ENCODE data around the gene PCDHGB5. TPM values are rescaled to one million over a fixed set of nuclear protein-coding genes. Genes with fewer than 3 reads are reported as not detected.
"Not testable (repeated sequence)": the region's sequence is repeated elsewhere in the genome, so short reads cannot be mapped to it uniquely, and the experiment has no call there.

The PCDHGB5 gene
- total RNA-seq, 2 donors from 2014 or later = 3.4 to 4.0 TPM

DNA sequence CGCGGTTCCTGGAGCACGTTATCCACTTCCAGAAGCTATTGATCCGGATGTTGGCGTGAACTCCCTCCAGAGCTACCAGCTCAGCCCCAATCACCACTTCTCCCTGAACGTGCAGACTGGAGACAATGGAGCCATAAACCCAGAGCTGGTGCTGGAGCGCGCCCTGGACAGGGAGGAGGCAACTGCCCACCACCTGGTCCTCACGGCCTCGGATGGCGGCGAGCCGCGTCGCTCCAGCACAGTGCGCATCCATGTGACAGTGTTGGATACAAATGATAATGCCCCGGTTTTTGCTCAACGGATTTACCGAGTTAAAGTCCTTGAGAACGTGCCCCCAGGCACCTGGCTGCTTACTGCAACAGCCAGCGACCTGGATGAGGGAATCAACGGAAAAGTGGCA lies 5.6 kb downstream of the PCDHGB5 start:
- intact Hi-C loops (cut with DNase I, micrococcal nuclease) = no loop called here
- no peak for DNase-seq
- no peak for ATAC-seq

DNA sequence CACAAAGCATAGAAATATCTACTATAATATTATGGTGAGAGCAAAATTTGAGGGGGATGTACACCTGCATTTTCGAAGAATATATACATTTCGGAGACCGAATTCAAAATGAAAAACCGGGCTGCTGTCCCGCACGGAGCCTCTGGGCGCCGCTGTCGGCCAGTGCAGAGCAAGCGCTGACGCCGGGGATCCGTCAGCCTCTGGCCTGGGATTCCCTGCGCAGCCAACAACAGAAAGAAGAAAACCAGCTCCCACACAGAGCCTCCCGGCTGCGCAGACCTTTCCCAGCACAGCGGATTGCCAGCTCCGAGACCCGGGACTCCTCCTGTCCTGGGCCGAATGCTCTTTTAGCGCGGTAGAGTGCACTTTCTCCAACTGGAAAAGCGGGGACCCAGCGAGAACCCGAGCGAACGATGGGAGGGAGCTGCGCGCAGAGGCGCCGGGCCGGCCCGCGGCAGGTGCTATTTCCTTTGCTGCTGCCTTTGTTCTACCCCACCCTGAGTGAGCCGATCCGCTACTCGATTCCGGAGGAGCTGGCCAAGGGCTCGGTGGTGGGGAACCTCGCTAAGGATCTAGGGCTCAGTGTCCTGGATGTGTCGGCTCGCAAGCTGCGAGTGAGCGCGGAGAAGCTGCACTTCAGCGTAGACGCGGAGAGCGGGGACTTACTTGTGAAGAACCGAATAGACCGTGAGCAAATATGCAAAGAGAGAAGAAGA lies 10.2 kb downstream of the PCDHGB5 start, which contains the start of gene PCDHGB6:
Gene PCDHGB6 (plus strand): TSS at position 232 of the 716 bp plus-strand sequence. CDS start 182 bp downstream, at position 414.
- ATAC-seq (peak; percentile 75), DNase-seq (peak in 1 of 2 donors; percentile 31)
- intact Hi-C loops (cut with DNase I, micrococcal nuclease) = not testable (repeated sequence)

GRCh38 chr5:141409598-141410306 lies 12.0 kb downstream of the PCDHGB5 start:
- DNase-seq (no peak), ATAC-seq (no peak)
- intact Hi-C loops (cut with DNase I, micrococcal nuclease) = loop anchor here in 1 of 2 donors (10.0 kb wide), 1 partner anchor 155 kb away; no protein-coding TSS in a partner anchor

DNA sequence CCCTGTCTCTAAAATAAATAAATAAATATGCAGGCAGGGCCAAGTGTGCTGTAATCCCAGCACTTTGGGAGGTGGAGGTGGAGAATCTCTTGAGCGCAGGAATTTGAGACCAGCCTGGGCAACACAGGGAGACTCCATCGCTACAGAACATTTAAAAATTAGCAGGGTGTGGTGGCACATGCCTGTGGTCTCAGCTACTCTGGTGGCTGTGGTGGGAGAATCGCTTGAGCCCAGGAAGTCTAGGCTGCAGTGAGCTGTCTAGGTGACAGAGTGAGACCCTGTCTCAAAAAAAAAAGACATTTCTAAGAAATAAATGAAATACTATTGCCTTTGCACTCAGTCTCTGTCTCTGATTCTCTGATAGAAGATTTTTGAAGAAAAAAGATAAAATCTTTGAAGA lies 13.8 kb downstream of the PCDHGB5 start:
- DNase-seq = no peak
- intact Hi-C loops (cut with DNase I, micrococcal nuclease) = loop anchor here in 1 of 2 donors (10.0 kb wide), 1 partner anchor 153 kb away; no protein-coding TSS in a partner anchor
- no peak for ATAC-seq

GRCh38 chr5:141412854-141413539 lies 15.2 kb downstream of the PCDHGB5 start, which contains the start of gene PCDHGA10:
TSS of gene PCDHGA10 (plus strand) at chr5:141412987. CDS start at chr5:141413176, 189 bp downstream.
- DNase-seq = peak in 1 of 2 donors; percentile 66
- intact Hi-C loops (cut with DNase I, micrococcal nuclease) = loop anchor here in 1 of 2 donors (10.0 kb wide), 1 partner anchor 152 kb away; no protein-coding TSS in a partner anchor

DNA sequence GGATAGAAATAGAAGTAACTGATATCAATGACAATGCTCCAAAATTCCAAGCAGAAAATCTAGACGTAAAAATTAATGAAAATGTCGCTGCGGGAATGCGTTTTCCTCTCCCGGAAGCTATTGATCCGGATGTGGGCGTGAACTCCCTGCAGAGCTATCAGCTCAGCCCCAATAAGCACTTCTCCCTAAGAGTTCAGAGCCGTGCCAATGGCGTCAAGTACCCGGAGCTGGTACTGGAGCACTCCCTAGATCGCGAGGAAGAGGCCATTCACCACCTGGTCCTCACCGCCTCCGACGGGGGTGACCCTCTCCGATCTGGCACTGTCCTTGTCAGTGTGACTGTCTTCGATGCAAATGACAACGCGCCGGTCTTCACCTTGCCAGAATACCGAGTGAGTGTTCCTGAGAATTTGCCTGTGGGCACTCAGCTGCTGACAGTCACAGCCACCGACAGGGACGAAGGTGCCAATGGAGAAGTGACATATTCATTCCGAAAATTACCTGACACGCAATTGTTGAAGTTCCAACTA lies 15.9 kb downstream of the PCDHGB5 start:
- intact Hi-C loops (cut with DNase I, micrococcal nuclease) = loop anchor here in 1 of 2 donors (10.0 kb wide), 1 partner anchor 151 kb away; no protein-coding TSS in a partner anchor
- DNase-seq (no peak), ATAC-seq (peak; percentile 53)

More at GRCh38 chr5:141412854-141413539, 15.2 kb downstream of the PCDHGB5 start, which contains the start of gene PCDHGA10:
- ATAC-seq = peak; percentile 84

GRCh38 chr5:141414548-141415274 lies 17.0 kb downstream of the PCDHGB5 start:
- ATAC-seq, DNase-seq: not testable (repeated sequence)
- intact Hi-C loops (cut with DNase I, micrococcal nuclease) = loop anchor here in 1 of 2 donors (10.0 kb wide), 1 partner anchor 150 kb away; no protein-coding TSS in a partner anchor

GRCh38 chr5:141415275-141415618 lies 17.5 kb downstream of the PCDHGB5 start:
- not testable (repeated sequence) for DNase-seq, ATAC-seq
- intact Hi-C loops (cut with DNase I, micrococcal nuclease) = loop anchor here in 1 of 2 donors (10.0 kb wide), 1 partner anchor 150 kb away; no protein-coding TSS in a partner anchor

GRCh38 chr5:141417494-141418172 lies 19.9 kb downstream of the PCDHGB5 start, which contains the start of gene PCDHGB7:
TSS of gene PCDHGB7 (plus strand) at chr5:141417677. CDS start at chr5:141417860, 183 bp downstream.
- DNase-seq = peak in 1 of 2 donors; percentile 60
- intact Hi-C loops (cut with DNase I, micrococcal nuclease) = loop anchor here in 1 of 2 donors (10.0 kb wide), 1 partner anchor 147 kb away; no protein-coding TSS in a partner anchor
- ATAC-seq = peak; percentile 70

- intact Hi-C loops (cut with DNase I, micrococcal nuclease) = loop anchor here in 1 of 2 donors (10.0 kb wide), 1 partner anchor 146 kb away; no protein-coding TSS in a partner anchor
- ATAC-seq = no peak
- DNase-seq = no peak
Measured at GRCh38 chr5:141419074-141419880, 21.5 kb downstream of the PCDHGB5 start.

- DNase-seq = no peak
- intact Hi-C loops (cut with DNase I, micrococcal nuclease) = no loop called here
- ATAC-seq = no peak
Measured at GRCh38 chr5:141420855-141421488, 23.2 kb downstream of the PCDHGB5 start, which contains the start of gene PCDHGA11. TSS of gene PCDHGA11 (plus strand) at chr5:141421051. CDS start at chr5:141421228, 177 bp downstream.

DNA sequence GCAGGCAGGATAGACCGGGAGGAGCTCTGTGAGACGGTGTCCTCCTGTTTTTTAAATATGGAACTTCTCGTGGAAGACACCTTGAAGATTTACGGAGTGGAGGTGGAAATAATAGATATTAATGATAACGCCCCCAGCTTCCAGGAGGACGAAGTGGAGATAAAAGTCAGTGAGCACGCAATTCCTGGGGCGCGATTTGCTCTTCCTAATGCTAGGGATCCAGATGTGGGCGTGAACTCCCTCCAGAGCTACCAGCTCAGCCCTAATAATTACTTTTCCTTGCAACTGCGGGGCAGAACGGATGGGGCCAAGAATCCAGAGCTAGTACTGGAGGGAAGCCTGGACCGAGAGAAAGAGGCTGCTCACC lies 23.7 kb downstream of the PCDHGB5 start:
- no peak for ATAC-seq
- DNase-seq = no peak
- intact Hi-C loops (cut with DNase I, micrococcal nuclease) = no loop called here

GRCh38 chr5:141422742-141423291 lies 25.1 kb downstream of the PCDHGB5 start:
- ATAC-seq = no peak
- intact Hi-C loops (cut with DNase I, micrococcal nuclease) = no loop called here
- no peak for DNase-seq

DNA sequence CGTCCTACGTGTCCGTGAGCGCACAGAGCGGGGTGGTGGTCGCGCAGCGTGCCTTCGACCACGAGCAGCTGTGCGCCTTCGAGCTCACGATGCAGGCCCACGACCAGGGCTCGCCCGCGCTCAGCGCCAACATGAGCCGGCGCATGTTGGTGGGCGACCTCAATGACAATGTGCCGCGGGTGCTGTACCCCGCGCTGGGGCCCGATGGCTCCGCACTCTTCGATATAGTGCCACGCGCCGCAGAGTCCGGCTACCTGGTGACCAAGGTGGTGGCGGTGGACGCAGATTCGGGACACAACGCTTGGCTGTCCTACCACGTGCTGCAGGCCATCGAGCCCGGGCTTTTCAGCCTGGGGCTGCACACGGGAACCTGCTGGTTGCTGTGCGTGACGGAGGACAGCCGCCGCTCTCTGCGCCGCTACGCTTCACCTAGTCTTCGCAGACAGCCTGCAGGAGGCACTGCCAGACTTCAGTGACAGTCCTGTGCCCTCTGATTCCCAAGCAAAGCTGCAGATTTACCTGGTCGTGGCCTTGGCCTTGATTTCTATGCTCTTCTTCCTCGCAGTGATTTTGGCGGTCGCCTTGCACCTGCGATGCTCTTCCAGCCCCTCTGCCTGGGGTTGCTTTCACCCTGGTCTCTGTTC lies 30.2 kb downstream of the PCDHGB5 start:
- ATAC-seq = no peak
- intact Hi-C loops (cut with DNase I, micrococcal nuclease) = no loop called here
- DNase-seq = no peak

Data from left colon (tissue), 2 donors.